Naive thymus-derived CD8-positive, alpha-beta T cell (primary cell): Measurements from ENCODE around the gene ZNF492. TPM values are rescaled to one million over a fixed set of nuclear protein-coding genes. Genes with fewer than 3 reads are reported as not detected.
"Not testable (repeated sequence)": the region's sequence is repeated elsewhere in the genome, so short reads cannot be mapped to it uniquely, and the experiment has no call there.

ENCODE experiments used
- ATAC-seq, 2 donors: fragments of 150-1000 bp; cut with Tn5 transposase in 1 of 2; sonication (Bioruptor Pico), chemical (Tn5 transposase) in 1 of 2; 1 replicate in 1 of 2; 2 replicates in 1 of 2; pipeline ENCODE4 v1.10.0; 2021; ENCODE audit warnings: mild to moderate bottlenecking in 2 of 2, moderate library complexity in 2 of 2
- POLR2A ChIA-PET: fragments of 350-600 bp; sonication (Branson Sonifier 250); formaldehyde crosslinking; loops from one replicate; lab custom pipeline; 2021; ENCODE audit warnings: antibody characterized with exemption; lab: Charles Lee
- DNase-seq, 10 donors: peaks; one replicate each; pipeline versions ENCODE4 v3.0.0 to v3.0.0-alpha.2; 2020 to 2022
- H3K27ac Mint-ChIP-seq, 10 donors: one replicate each; pipeline ENCODE4 v1.8.0; 2020 to 2022; ENCODE audit warnings: mild to moderate bottlenecking in 10 of 10, mixed read lengths in 10 of 10, moderate library complexity in 4 of 10, inconsistent platforms in 1 of 10
- H3K27me3 Mint-ChIP-seq, 5 donors: one replicate each; pipeline ENCODE4 v1.8.0; 2021 to 2022; ENCODE audit warnings: mixed read lengths in 5 of 5
- H3K36me3 Mint-ChIP-seq, 3 donors: one replicate each; pipeline ENCODE4 v1.8.0; 2020 to 2022; ENCODE audit warnings: mixed read lengths in 3 of 3, mild to moderate bottlenecking in 2 of 3, inconsistent platforms in 1 of 3
- H3K4me1 Mint-ChIP-seq, 4 donors: one replicate each; pipeline ENCODE4 v1.8.0; 2021 to 2022; ENCODE audit warnings: mixed read lengths in 4 of 4
- H3K4me3 Mint-ChIP-seq, 10 donors: one replicate each; pipeline ENCODE4 v1.8.0; 2020 to 2022; ENCODE audit warnings: mild to moderate bottlenecking in 10 of 10, mixed read lengths in 10 of 10, moderate library complexity in 6 of 10, inconsistent platforms in 1 of 10
- H3K9me3 Mint-ChIP-seq, 9 donors: one replicate each; pipeline ENCODE4 v1.8.0; 2020 to 2022; ENCODE audit warnings: mixed read lengths in 9 of 9, mild to moderate bottlenecking in 3 of 9, inconsistent platforms in 1 of 9, moderate library complexity in 1 of 9
- polyA plus RNA-seq, 3 donors: library from polyadenylated mRNA; unstranded; fragments of 300-500 nt; fragmentation: Illumina TruSeq; gene quantifications; one replicate each; pipeline ENCODE4 v1.2.3, GENCODE V29; 2021
- total RNA-seq, 8 experiments: library from RNA in 2 of 8; stranded (reverse) in 2 of 8; gene quantifications; one replicate each; pipeline ENCODE4 v1.2.3 and lab custom pipeline; 2021 to 2026

The ZNF492 gene
- total and polyA plus RNA-seq, 5 experiments from 2014 or later: 0.07 to 1.3 (median 0.34) TPM

DNA sequence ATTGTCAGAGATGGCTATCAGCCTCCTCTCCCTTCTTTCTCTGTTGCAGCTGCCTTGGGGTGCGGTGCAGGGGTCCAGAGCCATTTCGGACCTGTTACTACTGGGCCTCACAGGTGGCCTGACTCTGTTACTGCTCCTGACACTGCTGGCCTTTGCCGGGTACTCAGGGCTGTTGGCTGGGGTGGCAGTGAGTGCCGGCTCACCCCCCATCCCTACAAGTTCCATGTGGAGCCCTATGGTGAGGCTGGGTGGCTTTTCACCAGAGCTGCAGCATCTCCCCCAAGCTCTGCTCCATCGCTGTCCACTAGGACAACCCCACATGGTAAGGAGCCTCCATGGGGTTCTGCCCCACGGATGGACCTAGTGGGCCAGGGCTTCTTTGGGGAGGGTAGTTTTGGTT lies 13.7 kb upstream of the ZNF492 start:
- no peak for DNase-seq
- Mint-ChIP-seq H3K9me3 (peaks cover 0 to 33% (median 7%) of the 10 kb centered on the region in 9 donors), H3K4me3 (no peak overlapping the region), H3K27me3 (peaks cover 6 to 43% (median 27%) of the 10 kb centered on the region in 5 donors), H3K27ac (no peak overlapping the region), H3K36me3 (peaks cover 0 to 4% (median 3%) of the 10 kb centered on the region in 3 donors), H3K4me1 (no peaks in the 10 kb centered on the region)
- ATAC-seq: no peak
- POLR2A ChIA-PET: no interaction called here

DNA sequence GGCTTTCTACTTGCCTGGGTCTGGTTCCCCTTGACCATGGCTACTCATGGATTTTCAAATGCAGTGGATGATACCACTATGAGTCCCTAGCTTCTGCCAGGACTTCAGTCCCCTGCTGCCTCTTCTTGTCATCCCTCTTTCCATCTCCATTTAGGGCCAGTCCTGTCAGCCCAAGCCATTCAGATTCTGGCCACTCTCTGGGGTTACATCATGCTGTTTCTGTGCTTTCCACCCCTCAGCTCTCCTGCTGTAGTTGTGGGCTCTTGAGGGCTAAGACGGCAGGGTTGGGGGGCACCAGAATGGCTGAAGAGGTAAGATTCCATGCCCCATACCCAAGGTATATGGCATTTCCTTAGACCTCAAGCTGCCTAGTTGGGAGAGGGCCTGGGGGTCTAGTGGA lies 13.2 kb upstream of the ZNF492 start:
- Mint-ChIP-seq H3K4me1 (no peaks in the 10 kb centered on the region), H3K9me3 (peaks cover 0 to 29% (median 7%) of the 10 kb centered on the region in 9 donors), H3K27me3 (peaks cover 6 to 42% (median 22%) of the 10 kb centered on the region in 5 donors), H3K27ac (peak overlapping the region in 1 of 10 donors; percentile 24), H3K36me3 (peaks cover 0 to 3% (median 0%) of the 10 kb centered on the region in 3 donors), H3K4me3 (no peak overlapping the region)
- POLR2A ChIA-PET: no interaction called here
- ATAC-seq (no peak), DNase-seq (no peak)

GRCh38 chr19:22622020-22622419 lies 12.1 kb upstream of the ZNF492 start:
- no peak for ATAC-seq
- peaks cover 0 to 26% (median 6%) of the 10 kb centered on the region in 9 donors for H3K9me3 Mint-ChIP-seq

DNA sequence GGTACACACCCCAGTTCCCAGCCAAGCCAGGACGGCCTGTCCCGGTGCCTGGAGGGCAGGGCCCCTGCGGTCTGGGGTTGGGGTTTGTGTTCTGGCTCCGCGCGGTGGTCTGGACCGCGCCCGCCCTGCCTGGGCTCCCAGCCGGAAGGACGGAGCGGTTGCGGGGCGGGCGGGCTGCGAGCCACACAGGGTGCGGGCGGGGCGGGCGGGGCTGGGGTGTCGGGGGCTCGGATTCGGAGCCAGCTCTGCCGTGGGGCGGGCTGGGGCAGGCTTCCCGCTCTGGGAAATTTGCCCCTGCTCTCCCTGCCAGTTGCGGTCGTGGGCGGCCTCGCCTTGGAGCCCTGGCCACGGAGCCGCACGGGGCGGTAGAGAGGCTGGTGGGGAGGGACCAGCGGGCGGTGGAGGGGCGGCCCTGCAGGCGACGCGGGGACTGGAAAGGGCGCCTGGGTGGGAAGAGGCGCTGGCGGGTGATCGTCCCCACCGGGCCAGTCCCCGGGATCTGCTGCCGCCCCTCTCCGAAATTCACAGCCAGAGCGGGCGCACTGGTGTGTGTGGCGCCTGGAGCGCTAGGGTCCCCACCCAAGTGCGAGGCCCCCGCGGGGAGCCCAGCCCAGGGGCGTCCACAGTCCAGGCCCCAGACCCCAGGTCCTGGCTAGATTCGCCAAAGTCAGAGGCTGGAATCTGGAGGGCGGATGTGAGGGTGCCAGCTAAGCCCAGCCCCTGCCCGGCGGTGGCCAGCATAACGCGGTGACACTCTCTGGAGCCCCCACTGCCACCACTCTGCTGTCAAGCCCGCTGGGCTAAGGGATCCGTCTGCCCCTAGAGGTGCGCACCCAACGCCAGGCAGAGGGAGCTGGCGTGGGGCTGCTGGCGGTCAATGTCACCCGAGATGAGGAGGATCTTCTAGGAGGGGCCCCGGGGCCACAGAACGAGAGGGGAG lies 11.0 kb upstream of the ZNF492 start:
- H3K27me3 Mint-ChIP-seq: peaks cover 6 to 37% (median 25%) of the 10 kb centered on the region in 5 donors
- no peak for DNase-seq
- no peak overlapping the region for H3K4me3 Mint-ChIP-seq
- H3K4me1 Mint-ChIP-seq: no peaks in the 10 kb centered on the region
- ATAC-seq: no peak
- POLR2A ChIA-PET: no interaction called here
- no peak overlapping the region for H3K27ac Mint-ChIP-seq
- peaks cover 0 to 3% (median 0%) of the 10 kb centered on the region in 3 donors for H3K36me3 Mint-ChIP-seq
- H3K9me3 Mint-ChIP-seq: peaks cover 0 to 28% (median 7%) of the 10 kb centered on the region in 9 donors

More at GRCh38 chr19:22622020-22622419, 12.1 kb upstream of the ZNF492 start:
- POLR2A ChIA-PET: no interaction called here
- no peak overlapping the region for H3K4me3 Mint-ChIP-seq
- H3K27ac Mint-ChIP-seq: no peak overlapping the region
- H3K27me3 Mint-ChIP-seq: peaks cover 6 to 41% (median 23%) of the 10 kb centered on the region in 5 donors
- H3K4me1 Mint-ChIP-seq: no peaks in the 10 kb centered on the region
- DNase-seq: no peak
- peaks cover 0 to 3% (median 0%) of the 10 kb centered on the region in 3 donors for H3K36me3 Mint-ChIP-seq

GRCh38 chr19:22623841-22624221 lies 10.3 kb upstream of the ZNF492 start:
- POLR2A ChIA-PET: no interaction called here
- Mint-ChIP-seq H3K36me3 (peaks cover 0 to 3% (median 0%) of the 10 kb centered on the region in 3 donors), H3K4me1 (no peaks in the 10 kb centered on the region), H3K27me3 (peaks cover 6 to 33% (median 22%) of the 10 kb centered on the region in 5 donors), H3K9me3 (peaks cover 0 to 26% (median 4%) of the 10 kb centered on the region in 9 donors), H3K4me3 (no peak overlapping the region), H3K27ac (no peak overlapping the region)
- ATAC-seq (no peak), DNase-seq (no peak)

- H3K9me3 Mint-ChIP-seq: peaks cover 0 to 20% (median 2%) of the 10 kb centered on the region in 9 donors
- DNase-seq: no peak
- no peak overlapping the region for H3K27ac Mint-ChIP-seq
- POLR2A ChIA-PET: no interaction called here
- peaks cover 3 to 25% (median 17%) of the 10 kb centered on the region in 5 donors for H3K27me3 Mint-ChIP-seq
- no peak for ATAC-seq
- H3K36me3 Mint-ChIP-seq: peaks cover 0 to 3% (median 0%) of the 10 kb centered on the region in 3 donors
- no peaks in the 10 kb centered on the region for H3K4me1 Mint-ChIP-seq
- no peak overlapping the region for H3K4me3 Mint-ChIP-seq
Measured at GRCh38 chr19:22625266-22626035, 8.7 kb upstream of the ZNF492 start.

- no peaks in the 10 kb centered on the region for H3K4me1 Mint-ChIP-seq
- peaks cover 0 to 3% (median 0%) of the 10 kb centered on the region in 3 donors for H3K36me3 Mint-ChIP-seq
- peaks cover 0 to 13% (median 2%) of the 10 kb centered on the region in 9 donors for H3K9me3 Mint-ChIP-seq
- ATAC-seq: no peak
- POLR2A ChIA-PET: no interaction called here
- no peak overlapping the region for H3K27ac Mint-ChIP-seq
- DNase-seq: no peak
- peaks cover 0 to 14% (median 2%) of the 10 kb centered on the region in 5 donors for H3K27me3 Mint-ChIP-seq
- no peak overlapping the region for H3K4me3 Mint-ChIP-seq
Measured at GRCh38 chr19:22627526-22627925, 6.6 kb upstream of the ZNF492 start.

DNA sequence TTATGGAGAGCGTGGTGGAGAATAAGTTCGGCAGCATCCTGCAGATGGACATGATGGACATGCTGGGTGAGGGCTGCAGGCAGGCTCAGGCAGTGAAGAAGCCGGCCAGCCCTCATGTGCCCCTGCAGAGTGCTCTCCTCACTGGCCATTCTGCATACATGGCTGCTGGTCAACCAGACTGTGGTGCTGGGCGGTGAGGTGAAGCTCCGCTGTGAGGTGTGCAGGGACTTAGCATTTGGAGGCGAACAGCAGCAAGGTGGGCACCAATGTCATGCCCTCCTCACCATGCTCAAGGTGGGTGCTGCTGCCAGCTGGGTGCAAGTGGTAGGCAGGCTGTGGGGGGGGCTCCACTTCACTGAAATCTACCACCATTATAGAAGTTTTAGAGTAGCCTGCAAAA lies 5.7 kb upstream of the ZNF492 start:
- Mint-ChIP-seq H3K27me3 (peaks cover 0 to 14% (median 2%) of the 10 kb centered on the region in 5 donors), H3K36me3 (peaks cover 0 to 3% (median 0%) of the 10 kb centered on the region in 3 donors), H3K4me3 (no peak overlapping the region), H3K9me3 (peaks cover 0 to 13% (median 2%) of the 10 kb centered on the region in 9 donors), H3K27ac (no peak overlapping the region), H3K4me1 (peaks cover 0 to 4% (median 1%) of the 10 kb centered on the region in 4 donors)
- DNase-seq (no peak), ATAC-seq (no peak)
- POLR2A ChIA-PET: no interaction called here

DNA sequence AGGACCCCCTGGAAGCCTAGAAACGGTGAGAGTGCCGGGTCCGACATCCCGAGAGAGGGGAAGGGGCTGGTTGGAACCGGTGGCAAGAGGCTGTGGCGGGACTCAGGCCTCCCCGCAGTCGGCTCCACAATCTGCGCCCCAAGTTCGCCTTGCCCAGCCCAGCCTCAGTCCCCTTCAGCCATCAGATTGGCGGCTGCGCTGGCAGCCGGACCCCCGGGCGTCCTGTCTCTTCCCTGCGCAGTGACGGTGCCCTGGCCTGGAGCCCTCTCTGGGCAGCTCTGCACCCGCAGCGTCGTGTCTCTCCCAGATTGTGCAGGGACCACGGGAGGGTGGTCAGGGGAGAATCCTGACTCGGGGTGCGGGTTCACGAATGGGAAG lies 315 bp downstream of the ZNF492 start:
- DNase-seq (no peak), ATAC-seq (peak; percentile 20 to 26)
- H3K36me3 Mint-ChIP-seq: peaks cover 0 to 6% (median 4%) of the 10 kb centered on the region in 3 donors
- no peaks in the 10 kb centered on the region for H3K27me3 Mint-ChIP-seq
- H3K4me3 Mint-ChIP-seq: peak overlapping the region; percentile 89 to 97 (median 95)
- POLR2A ChIA-PET: interaction anchor here (0.6 to 1.2 kb wide), 4 partner anchors 1280 to 1508 kb away, joined by 3 to 4 read pairs (median 4); partner anchors contain the start of genes ZNF254 and ZNF726
- peak overlapping the region in 9 of 10 donors; percentile 42 to 97 (median 93) for H3K27ac Mint-ChIP-seq
- peaks cover 4 to 13% (median 8%) of the 10 kb centered on the region in 4 donors for H3K4me1 Mint-ChIP-seq
- H3K9me3 Mint-ChIP-seq: peaks cover 0 to 13% (median 2%) of the 10 kb centered on the region in 9 donors

DNA sequence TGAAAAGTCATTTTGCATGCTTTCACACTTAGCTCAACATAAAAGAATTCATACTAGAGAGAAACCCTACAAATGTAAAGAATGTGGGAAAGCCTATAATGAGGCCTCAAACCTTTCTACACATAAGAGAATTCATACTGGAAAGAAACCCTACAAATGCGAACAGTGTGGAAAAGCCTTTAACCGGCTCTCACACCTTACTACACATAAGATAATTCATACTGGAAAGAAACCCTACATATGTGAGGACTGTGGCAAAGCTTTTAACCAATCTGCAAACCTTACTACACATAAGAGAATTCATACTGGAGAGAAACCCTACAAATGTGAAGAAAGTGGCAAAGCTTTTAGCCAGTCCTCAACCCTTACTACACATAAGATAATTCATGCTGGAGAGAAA lies 51.4 kb downstream of the ZNF492 start:
- H3K27me3 Mint-ChIP-seq, H3K4me3 Mint-ChIP-seq, DNase-seq, H3K27ac Mint-ChIP-seq, POLR2A ChIA-PET, H3K4me1 Mint-ChIP-seq, ATAC-seq: not testable (repeated sequence)
- Mint-ChIP-seq H3K36me3 (peaks cover 0 to 33% (median 6%) of the 10 kb centered on the region in 3 donors), H3K9me3 (peaks cover 0 to 82% (median 33%) of the 10 kb centered on the region in 9 donors)

DNA sequence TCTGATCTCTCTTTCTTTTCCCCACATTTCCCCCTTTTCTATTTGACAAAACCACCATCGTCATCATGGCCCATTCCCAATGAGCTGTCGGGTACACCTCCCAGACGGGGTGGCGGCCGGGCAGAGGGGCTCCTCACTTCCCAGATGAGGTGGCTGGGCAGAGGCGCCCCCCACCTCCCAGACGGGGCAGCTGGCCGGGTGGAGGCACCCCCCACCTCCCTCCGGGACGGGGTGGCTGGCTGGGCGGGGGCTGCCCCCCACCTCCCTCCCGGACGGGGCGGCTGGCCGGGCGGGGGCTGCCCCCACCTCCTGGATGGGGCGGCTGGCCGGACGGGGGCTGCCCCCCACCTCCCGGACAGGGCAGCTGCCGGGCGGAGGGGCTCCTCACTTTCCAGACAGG lies 68.5 kb downstream of the ZNF492 start:
- DNase-seq, H3K4me3 Mint-ChIP-seq, H3K4me1 Mint-ChIP-seq, POLR2A ChIA-PET, ATAC-seq, H3K27me3 Mint-ChIP-seq, H3K27ac Mint-ChIP-seq: not testable (repeated sequence)
- Mint-ChIP-seq H3K9me3 (peaks cover 0 to 59% (median 21%) of the 10 kb centered on the region in 9 donors), H3K36me3 (peaks cover 0 to 21% (median 2%) of the 10 kb centered on the region in 3 donors)

DNA sequence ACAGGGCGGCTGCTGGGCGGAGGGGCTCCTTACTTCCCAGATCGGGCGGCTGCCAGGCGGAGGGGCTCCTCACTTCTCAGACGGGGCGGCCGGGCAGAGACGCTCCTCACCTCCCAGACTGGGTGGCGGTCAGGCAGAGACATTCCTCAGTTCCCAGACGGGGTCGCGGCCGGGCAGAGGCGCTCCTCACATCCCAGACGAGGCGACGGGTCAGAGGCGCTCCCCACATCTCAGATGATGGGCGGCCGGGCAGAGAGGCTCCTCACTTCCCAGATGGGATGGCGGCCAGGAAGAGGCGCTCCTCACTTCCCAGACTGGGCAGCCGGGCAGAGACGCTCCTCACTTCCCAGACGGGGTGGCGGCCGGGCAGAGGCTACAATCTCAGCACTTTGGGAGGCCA lies 69.0 kb downstream of the ZNF492 start:
- H3K27ac Mint-ChIP-seq, ATAC-seq, POLR2A ChIA-PET, H3K4me1 Mint-ChIP-seq, H3K4me3 Mint-ChIP-seq, DNase-seq, H3K27me3 Mint-ChIP-seq: not testable (repeated sequence)
- Mint-ChIP-seq H3K9me3 (peaks cover 0 to 55% (median 18%) of the 10 kb centered on the region in 9 donors), H3K36me3 (peaks cover 0 to 20% (median 2%) of the 10 kb centered on the region in 3 donors)
